OCI-LY7 (cell line): ENCODE data around the gene RIN3. TPM values are rescaled to one million over a fixed set of nuclear protein-coding genes. Genes with fewer than 3 reads are reported as not detected.
A peak's percentile ranks its signal among the peaks of the same experiment; 100 is the strongest.

Source experiments
- BruUV-seq: library from RNA; stranded (reverse); fragments of 400-500 nt; replicated peaks from 2 replicates; lab custom pipeline; 2021; lab: Mats Ljungman, UMichigan
- CTCF ChIA-PET: fragments of 300-600 bp; sonication (Branson Sonifier 250); formaldehyde crosslinking; loops from one replicate; lab custom pipeline; 2022; ENCODE audit warnings: antibody characterized with exemption; ENCODE audit not compliant: unreplicated experiment; lab: Charles Lee
- POLR2A ChIA-PET: fragments of 300-600 bp; sonication (Branson Sonifier 250); formaldehyde crosslinking; loops from one replicate; lab custom pipeline; 2022; ENCODE audit warnings: antibody characterized with exemption; lab: Charles Lee
- DNase-seq: peaks from one replicate; pipeline ENCODE4 v3.0.0-alpha.2; 2015; ENCODE audit warnings: low spot score
- H2AFZ ChIP-seq: fragments of 200-600 bp; sonication (generic), shearing (Covaris generic); 2 replicates; pipeline ENCODE4 v1.6.1; 2014; ENCODE audit warnings: mild to moderate bottlenecking, antibody characterized with exemption, low read length, moderate library complexity
- H3K27ac ChIP-seq: fragments of 200-600 bp; sonication (generic); 2 replicates; pipeline ENCODE4 v1.5.1; 2014; ENCODE audit warnings: mixed run types, low read depth, mild to moderate bottlenecking, moderate library complexity, low read length, inconsistent platforms; ENCODE audit not compliant: poor library complexity, severe bottlenecking
- H3K36me3 ChIP-seq: fragments of 200-600 bp; sonication (generic); 2 replicates; pipeline ENCODE4 v1.6.1; 2014; ENCODE audit warnings: mild to moderate bottlenecking, antibody characterized with exemption, low read length, moderate library complexity, mixed read lengths; ENCODE audit not compliant: insufficient read depth
- H3K4me1 ChIP-seq: fragments of 200-600 bp; sonication (generic); 2 replicates; pipeline ENCODE4 v1.5.1; 2014; ENCODE audit warnings: mild to moderate bottlenecking, low read length; ENCODE audit not compliant: insufficient read depth, poor library complexity, severe bottlenecking
- H3K4me2 ChIP-seq: fragments of 200-600 bp; sonication (generic); 2 replicates; pipeline ENCODE4 v1.6.1; 2014; ENCODE audit warnings: mild to moderate bottlenecking, low read length
- H3K4me3 ChIP-seq: fragments of 200-600 bp; sonication (generic); 2 replicates; pipeline ENCODE4 v1.5.1; 2014; ENCODE audit warnings: mild to moderate bottlenecking, low read depth, low read length; ENCODE audit not compliant: poor library complexity, severe bottlenecking
- H3K79me2 ChIP-seq: fragments of 200-600 bp; sonication (generic); 2 replicates; pipeline ENCODE4 v1.6.1; 2016; ENCODE audit warnings: low read depth, mild to moderate bottlenecking, low read length, moderate library complexity, mixed read lengths; ENCODE audit not compliant: insufficient read depth
- H3K9me2 ChIP-seq: fragments of 200-600 bp; sonication (generic); 2 replicates; pipeline ENCODE4 v1.6.1; 2016; ENCODE audit warnings: mild to moderate bottlenecking, low read length, mixed read lengths; ENCODE audit not compliant: insufficient read depth
- H3K9me3 ChIP-seq: fragments of 200-600 bp; sonication (generic); 2 replicates; pipeline ENCODE4 v1.6.1; 2014; ENCODE audit warnings: mild to moderate bottlenecking, mixed run types, low read length, mixed read lengths
- H4K20me1 ChIP-seq: fragments of 200-600 bp; sonication (generic); 2 replicates; pipeline ENCODE4 v1.6.1; 2014; ENCODE audit warnings: mild to moderate bottlenecking, antibody characterized with exemption, low read length, moderate library complexity, mixed read lengths; ENCODE audit not compliant: insufficient read depth
- EZH2phosphoT487 ChIP-seq: fragments of 200-600 bp; sonication (generic); IDR thresholded peaks from 2 replicates; pipeline ENCODE4 v1.6.1; 2018; ENCODE audit warnings: low read depth, borderline replicate concordance, mild to moderate bottlenecking, mixed run types, antibody characterized with exemption, low read length, moderate library complexity, mixed read lengths
- intact Hi-C: fragments of 100-400 bp; cut with micrococcal nuclease; formaldehyde crosslinking; loops from one replicate; pipeline ENCODE4 v1.10.0; 2022; ENCODE audit not compliant: unreplicated experiment
- total RNA-seq, 2 experiments: library from RNA; depleted of rRNA in 1 of 2; stranded (reverse); fragments of >200 nt in 1 of 2; shearing (Covaris generic) in 1 of 2; gene quantifications; 2 replicates each; pipeline ENCODE4 v1.2.3, GENCODE V29; 2014 to 2022
- TF ChIP-seq, protein P1 (sequence below): fragments of 200-600 bp; sonication (generic); conservative IDR thresholded peaks from 2 replicates; pipeline ENCODE4 v1.5.1; 2014; ENCODE audit warnings: mild to moderate bottlenecking, antibody characterized with exemption, low read length, moderate library complexity, mixed read lengths

RIN3 gene
- total RNA-seq, 2 experiments from 2014 or later = not detected

DNA sequence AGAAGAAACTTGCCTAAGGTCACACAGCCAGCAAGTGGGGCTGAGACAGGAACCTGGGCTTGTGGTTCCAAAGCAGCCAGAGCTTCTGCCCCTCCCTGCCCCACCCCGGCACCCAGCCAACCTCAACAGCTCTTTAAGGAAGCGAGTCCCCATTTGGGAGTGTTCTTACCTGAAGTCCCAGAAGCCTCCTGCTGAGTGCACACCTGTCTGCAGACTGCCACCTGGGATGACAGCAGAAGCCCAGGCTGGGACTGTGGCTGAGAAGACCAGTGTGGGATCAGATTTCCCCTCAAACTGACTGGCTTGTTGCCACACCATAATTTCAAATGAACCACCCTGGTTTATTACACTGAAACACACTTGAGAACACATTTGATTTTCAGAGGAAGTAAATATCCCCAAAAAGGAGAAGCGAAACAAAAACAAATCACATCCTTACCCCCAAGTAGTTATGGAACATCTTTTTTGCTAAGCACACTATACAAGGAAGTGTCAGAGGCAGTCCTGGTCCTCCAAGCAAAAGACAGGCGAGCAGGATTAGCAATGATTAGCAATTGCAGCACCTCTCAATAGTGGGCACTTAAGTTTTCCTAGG, 6.3 kb upstream of the RIN3 start:
- H3K4me3 ChIP-seq = no peak overlapping the region
- no TSS peak for BruUV-seq
- DNase-seq = peak; percentile 44
- H3K27ac ChIP-seq = no peak overlapping the region
- POLR2A ChIA-PET = no interaction called here
- H3K36me3 ChIP-seq = no peaks in the 10 kb centered on the region
- no peak overlapping the region for H2AFZ ChIP-seq
- intact Hi-C loops = no loop called here
- H3K9me3 ChIP-seq = no peaks in the 10 kb centered on the region
- no peaks in the 10 kb centered on the region for H3K9me2 ChIP-seq
- H3K79me2 ChIP-seq = no peaks in the 10 kb centered on the region
- CTCF ChIA-PET = no interaction called here
- H4K20me1 ChIP-seq = no peaks in the 10 kb centered on the region
- TF ChIP-seq, protein P1, sequence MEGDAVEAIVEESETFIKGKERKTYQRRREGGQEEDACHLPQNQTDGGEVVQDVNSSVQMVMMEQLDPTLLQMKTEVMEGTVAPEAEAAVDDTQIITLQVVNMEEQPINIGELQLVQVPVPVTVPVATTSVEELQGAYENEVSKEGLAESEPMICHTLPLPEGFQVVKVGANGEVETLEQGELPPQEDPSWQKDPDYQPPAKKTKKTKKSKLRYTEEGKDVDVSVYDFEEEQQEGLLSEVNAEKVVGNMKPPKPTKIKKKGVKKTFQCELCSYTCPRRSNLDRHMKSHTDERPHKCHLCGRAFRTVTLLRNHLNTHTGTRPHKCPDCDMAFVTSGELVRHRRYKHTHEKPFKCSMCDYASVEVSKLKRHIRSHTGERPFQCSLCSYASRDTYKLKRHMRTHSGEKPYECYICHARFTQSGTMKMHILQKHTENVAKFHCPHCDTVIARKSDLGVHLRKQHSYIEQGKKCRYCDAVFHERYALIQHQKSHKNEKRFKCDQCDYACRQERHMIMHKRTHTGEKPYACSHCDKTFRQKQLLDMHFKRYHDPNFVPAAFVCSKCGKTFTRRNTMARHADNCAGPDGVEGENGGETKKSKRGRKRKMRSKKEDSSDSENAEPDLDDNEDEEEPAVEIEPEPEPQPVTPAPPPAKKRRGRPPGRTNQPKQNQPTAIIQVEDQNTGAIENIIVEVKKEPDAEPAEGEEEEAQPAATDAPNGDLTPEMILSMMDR = no peak
- TF ChIP-seq EZH2phosphoT487 = no peak
- H3K4me2 ChIP-seq = peak overlapping the region; percentile 38
- peaks cover 12% of the 10 kb centered on the region for H3K4me1 ChIP-seq

DNA sequence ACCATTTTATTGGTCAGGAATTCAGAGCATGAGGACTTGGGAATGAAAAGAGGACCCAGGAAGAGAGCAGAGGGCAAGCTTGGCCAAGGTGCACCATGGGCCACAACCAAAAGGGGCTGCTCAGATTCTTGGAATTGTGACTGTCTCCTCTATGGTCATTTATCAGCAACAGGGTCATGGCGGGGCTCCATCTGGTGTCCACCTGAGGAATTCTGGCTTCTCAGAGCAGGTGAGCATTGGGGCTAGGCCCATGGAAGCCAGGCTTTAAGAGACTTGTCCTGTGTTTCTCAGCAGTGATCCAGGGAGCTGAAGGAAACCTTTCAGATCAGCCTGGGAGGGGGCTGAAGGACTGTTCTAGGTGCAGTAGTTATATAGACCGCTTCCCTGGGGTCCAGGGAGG, 2.6 kb upstream of the RIN3 start:
- H3K4me2 ChIP-seq = no peak overlapping the region
- H3K9me3 ChIP-seq = no peaks in the 10 kb centered on the region
- H3K36me3 ChIP-seq = no peaks in the 10 kb centered on the region
- H3K27ac ChIP-seq = no peak overlapping the region
- H3K4me3 ChIP-seq = no peak overlapping the region
- no peaks in the 10 kb centered on the region for H3K79me2 ChIP-seq
- ChIA-PET POLR2A (no interaction called here), CTCF (no interaction called here)
- TF ChIP-seq, protein P1 = 0 out of 2 replicates have a peak, but pooled peaks have one; percentile 23
- TF ChIP-seq EZH2phosphoT487 = no peak
- H4K20me1 ChIP-seq = no peaks in the 10 kb centered on the region
- BruUV-seq = no TSS peak
- H2AFZ ChIP-seq = no peak overlapping the region
- peaks cover 12% of the 10 kb centered on the region for H3K4me1 ChIP-seq
- peak; percentile 6 for DNase-seq
- no peaks in the 10 kb centered on the region for H3K9me2 ChIP-seq
- intact Hi-C loops = no loop called here

GRCh38 chr14:92511453-92512238, 1.9 kb upstream of the RIN3 start:
- TF ChIP-seq EZH2phosphoT487 = no peak
- Histone ChIP-seq H3K79me2 (no peaks in the 10 kb centered on the region), H4K20me1 (no peaks in the 10 kb centered on the region), H3K9me3 (no peaks in the 10 kb centered on the region), H3K27ac (no peak overlapping the region), H3K4me1 (peaks cover 10% of the 10 kb centered on the region), H3K4me3 (no peak overlapping the region), H2AFZ (no peak overlapping the region), H3K36me3 (no peaks in the 10 kb centered on the region), H3K9me2 (no peaks in the 10 kb centered on the region), H3K4me2 (no peak overlapping the region)
- intact Hi-C loops = no loop called here
- no peak for DNase-seq
- POLR2A ChIA-PET = no interaction called here
- BruUV-seq = no TSS peak
- CTCF ChIA-PET = no interaction called here
